HG03378 (cell line): ENCODE measurements around the gene PTPRA.
"Not testable (repeated sequence)": the region's sequence is repeated elsewhere in the genome, so short reads cannot be mapped to it uniquely, and the experiment has no call there.

Experiments used
- ATAC-seq: cut with Tn5 transposase; IDR thresholded peaks from one replicate; pipeline ENCODE4 v1.9.1; 2021; ENCODE audit warnings: mild to moderate bottlenecking, moderate library complexity; ENCODE audit not compliant: unreplicated experiment

The PTPRA gene, protein sequence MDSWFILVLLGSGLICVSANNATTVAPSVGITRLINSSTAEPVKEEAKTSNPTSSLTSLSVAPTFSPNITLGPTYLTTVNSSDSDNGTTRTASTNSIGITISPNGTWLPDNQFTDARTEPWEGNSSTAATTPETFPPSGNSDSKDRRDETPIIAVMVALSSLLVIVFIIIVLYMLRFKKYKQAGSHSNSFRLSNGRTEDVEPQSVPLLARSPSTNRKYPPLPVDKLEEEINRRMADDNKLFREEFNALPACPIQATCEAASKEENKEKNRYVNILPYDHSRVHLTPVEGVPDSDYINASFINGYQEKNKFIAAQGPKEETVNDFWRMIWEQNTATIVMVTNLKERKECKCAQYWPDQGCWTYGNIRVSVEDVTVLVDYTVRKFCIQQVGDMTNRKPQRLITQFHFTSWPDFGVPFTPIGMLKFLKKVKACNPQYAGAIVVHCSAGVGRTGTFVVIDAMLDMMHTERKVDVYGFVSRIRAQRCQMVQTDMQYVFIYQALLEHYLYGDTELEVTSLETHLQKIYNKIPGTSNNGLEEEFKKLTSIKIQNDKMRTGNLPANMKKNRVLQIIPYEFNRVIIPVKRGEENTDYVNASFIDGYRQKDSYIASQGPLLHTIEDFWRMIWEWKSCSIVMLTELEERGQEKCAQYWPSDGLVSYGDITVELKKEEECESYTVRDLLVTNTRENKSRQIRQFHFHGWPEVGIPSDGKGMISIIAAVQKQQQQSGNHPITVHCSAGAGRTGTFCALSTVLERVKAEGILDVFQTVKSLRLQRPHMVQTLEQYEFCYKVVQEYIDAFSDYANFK

DNA sequence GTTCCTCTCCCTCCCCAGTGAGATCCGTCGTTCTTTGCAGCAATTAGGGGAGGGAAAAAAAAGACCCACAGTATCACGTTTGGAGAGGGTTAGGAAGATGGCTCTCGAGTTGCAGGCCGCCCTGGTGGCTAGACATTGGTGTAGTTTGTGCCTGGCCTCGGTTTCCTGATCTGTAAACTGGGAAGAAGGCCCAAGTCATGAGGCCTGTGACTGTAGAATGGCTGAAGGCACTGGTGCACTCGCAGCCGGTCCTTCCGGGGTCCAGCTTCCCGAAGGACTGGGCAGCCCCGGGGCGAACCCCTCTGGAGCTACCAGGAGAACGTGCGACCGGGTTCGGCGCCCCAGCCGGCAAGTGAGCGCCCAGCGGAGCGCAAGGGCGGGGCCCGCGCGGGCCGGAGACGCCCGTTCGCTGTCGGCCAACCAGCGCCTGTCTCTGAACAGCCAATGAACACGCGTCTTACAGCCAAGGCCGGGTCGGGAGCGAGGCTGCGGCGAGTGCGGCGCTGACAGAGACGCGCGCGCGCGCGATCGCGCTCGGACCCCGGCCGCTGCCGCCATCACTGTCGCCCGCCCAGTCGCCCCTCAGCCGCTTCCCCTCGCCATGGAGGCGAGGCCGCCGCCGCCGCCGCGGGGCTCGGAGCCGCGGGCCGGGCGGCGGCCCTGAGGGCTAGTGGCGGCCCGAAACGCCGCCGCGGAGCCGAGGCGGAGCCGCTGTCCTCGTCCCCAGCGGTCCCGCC lies at the start of gene PTPRA:
PTPRA (plus strand) TSS at position 472 of the 737 bp plus-strand sequence. CDS start 90,797 bp downstream, outside the sequence.
- peak; percentile 75 for ATAC-seq

- no peak for ATAC-seq
Measured at GRCh38 chr20:2825761-2826160, 47.5 kb upstream of the PTPRA start.

GRCh38 chr20:2826655-2827054 lies 46.6 kb upstream of the PTPRA start:
- ATAC-seq = no peak

- no peak for ATAC-seq
Measured at GRCh38 chr20:2829376-2829775, 43.9 kb upstream of the PTPRA start.

GRCh38 chr20:2831206-2831605 lies 42.1 kb upstream of the PTPRA start:
- ATAC-seq = not testable (repeated sequence)

DNA sequence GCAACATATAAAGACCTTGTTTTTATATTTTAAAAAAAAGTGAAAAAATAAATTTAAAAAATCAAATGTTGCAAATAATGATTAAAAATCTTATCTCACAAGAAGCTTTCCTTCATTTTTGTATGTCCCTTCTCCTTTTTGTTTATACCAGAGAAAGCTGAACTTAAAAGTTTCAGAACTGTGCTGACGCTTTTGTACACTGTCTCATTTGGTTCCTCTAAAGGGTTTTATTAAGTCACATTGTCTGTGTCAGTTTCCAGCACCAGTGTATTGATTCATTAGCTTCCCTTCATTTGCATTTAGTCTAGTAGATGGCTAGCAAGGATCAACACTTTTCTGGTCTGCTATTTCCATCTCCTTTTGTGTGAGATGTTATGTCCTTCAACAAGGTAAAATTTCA lies 39.5 kb upstream of the PTPRA start:
- no peak for ATAC-seq

GRCh38 chr20:2834401-2835110 lies 38.7 kb upstream of the PTPRA start:
- ATAC-seq = no peak

GRCh38 chr20:2835331-2835796 lies 37.9 kb upstream of the PTPRA start:
- no peak for ATAC-seq

DNA sequence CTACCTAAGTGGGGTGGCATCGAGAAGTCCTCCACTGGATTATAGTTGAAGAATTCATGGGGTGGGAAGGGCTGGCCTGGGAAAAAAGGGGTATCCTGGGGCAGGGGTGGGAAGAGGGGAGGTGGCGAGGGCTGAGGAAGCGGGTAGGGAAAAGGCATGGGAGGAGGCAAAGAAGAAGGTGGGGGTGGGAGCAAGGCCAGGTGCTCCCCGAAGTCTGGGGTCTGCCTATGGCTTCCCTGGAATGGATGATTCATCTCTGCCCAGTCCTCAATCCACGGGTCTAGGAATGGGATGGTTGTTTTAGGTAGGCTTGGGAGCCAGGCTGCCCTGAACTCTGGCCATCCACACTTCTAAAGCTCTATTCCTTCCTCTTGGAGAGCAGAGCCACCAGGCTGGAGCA lies 37.2 kb upstream of the PTPRA start:
- ATAC-seq = no peak

GRCh38 chr20:2837221-2837960 lies 35.9 kb upstream of the PTPRA start:
- no peak for ATAC-seq

DNA sequence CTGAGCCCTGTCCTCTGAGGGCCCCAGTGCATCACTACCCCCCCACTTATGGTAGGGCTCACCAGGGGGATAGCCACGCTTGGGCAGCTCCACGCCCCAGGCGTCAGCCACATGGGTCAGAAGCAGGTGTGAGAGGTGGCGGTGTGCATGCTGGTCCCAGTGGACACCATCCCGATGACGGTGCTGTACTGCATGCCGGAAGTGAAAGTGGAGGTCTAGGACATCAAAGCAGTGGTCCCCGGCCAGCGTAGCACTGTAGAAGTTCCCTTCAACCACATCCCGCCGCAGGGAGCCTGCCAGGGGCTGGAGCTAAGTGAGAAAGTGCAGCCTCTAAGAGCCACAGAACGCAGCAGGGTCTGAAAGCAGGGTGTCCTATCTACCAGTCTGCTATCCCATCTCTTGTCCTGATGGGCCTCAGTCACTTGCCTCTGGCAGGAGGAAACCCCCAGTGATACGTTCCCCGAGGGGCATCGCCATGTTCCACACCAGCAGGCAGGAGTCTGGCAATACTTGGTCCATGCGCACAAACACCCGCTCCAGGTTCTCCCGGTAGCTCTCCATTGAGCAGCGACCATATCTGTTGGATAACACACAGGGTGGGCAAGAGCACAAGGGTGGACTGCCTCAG lies 35.0 kb upstream of the PTPRA start:
- ATAC-seq = no peak

DNA sequence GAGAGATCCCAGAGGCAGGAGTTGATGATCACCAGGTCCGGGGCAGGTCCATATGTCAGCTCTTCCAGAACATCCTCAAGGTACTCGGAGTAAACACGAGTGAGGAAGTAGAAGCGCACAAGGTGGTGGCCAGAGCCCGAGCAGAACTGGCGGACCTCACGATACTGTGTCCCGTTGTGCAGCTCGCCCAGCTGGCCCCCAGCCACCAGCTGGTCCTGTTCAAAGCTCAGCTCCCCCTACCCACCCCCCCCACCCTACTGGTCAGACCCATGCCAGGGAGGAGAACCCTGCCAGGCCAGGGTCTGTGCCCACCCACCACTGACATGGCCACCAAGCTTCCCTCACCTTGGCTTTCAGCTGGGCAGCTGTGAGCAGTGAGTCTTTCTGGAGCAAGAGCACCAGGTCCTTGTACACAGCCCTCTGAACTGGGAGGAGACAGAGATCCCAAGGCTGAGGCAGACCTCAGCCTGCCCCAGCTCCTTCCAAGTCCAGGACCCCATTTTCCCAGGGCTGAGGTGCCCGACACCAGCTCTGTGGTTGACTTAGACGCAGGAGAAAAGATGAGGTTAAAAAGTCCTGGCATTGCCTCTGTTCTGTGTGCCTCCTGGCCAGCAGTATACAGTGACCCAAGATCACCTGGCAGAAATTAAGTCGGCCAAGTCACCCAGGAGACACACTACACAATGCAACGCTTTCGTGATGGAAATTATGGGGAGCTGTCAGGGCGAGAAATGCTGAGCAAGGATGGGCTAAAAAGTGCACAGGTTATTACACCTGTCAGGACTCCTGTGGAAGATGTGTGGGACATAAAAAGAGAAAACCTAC lies 34.2 kb upstream of the PTPRA start:
- no peak for ATAC-seq

DNA sequence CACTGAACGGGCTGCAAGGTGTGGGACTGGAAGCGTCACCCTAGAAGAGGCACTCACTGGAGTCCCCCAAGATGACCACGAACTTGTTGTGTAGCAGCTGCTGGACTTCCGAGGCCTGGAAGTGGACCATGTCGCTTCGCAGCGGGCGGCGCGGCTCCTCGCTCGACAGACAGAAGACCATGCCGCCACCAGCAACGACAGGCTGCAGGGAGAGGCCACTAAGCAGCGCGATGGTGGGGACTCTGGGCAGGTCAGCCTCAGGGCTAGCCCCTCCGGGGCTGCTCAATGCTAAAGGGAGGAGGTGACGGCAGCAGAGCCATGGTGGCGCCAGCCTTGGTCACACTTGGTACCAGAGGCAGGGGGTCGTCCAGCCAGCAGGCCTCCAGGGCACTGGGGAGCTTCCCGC lies 33.5 kb upstream of the PTPRA start:
- ATAC-seq = no peak

DNA sequence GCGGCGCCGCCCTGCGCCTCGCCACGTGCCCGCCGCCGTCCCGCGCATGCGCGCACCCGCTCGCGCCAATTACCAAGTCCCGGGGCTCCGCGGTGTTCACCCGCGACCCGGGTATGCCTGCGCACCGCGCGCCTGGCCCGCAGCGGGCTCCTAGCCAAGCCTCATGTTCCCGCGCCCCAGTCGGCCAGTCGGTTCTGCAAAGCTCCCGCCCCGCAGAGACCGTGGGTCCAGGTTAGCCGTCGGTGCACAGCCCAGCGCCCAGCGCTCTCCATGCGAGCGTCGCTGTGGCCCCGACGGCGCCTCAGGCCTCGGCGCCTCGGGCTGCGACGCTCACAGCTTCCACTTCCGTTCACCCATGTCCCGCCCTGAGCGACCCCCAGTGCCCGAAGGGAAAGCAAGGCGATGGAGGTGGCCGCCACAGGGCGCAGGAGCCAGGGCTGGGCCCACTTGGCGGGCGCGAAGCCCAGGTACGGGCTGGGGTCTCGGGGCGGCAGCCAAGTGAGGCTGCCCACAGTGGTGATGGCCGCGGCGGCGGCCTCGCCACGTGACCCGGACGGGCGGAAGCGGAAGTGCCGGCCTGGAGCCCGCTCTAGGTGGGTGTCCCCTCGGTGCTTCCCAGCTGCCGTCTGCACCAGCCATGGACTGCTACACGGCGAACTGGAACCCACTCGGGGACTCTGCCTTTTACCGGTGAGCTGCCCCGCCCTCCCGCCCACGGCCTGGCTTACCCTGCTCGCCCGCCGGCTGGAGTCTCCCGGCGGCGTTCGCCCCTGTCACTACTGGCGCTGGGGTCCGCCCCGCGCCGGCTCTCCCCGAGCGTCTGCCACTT lies 32.9 kb upstream of the PTPRA start, which contains the start of the genes PCED1A and VPS16:
PCED1A (minus strand) TSS at position 518 of the 829 bp plus-strand sequence. CDS start 743 bp downstream, outside the sequence.
VPS16 (plus strand) TSS at position 608 of the 829 bp plus-strand sequence; CDS start at position 638, 30 bp downstream.
- peak; percentile 69 for ATAC-seq

GRCh38 chr20:2840967-2841531 lies 32.2 kb upstream of the PTPRA start:
- ATAC-seq = peak; percentile 28

DNA sequence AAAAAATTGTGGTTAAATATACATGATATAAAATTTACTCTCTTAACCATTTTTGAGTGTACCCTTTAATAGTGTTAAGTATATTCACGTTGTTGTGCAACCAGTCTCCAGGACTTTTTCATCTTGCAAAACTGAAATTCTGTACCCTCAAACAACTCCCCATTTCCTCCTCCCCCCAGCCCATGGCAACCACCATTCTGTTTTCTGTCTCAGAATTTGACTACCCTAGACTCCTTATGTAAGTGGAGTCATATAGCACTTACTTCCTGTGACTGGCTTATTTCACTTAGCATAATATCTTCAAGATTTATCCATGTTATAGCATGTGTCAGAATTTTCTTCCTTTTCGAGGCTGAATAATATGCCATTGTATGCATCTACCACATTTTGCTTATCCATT lies 27.7 kb upstream of the PTPRA start:
- ATAC-seq = no peak

GRCh38 chr20:2846698-2847097 lies 26.6 kb upstream of the PTPRA start:
- no peak for ATAC-seq
